ENCODE results near the gene SLC30A7.
"Not testable (repeated sequence)": the region's sequence is repeated elsewhere in the genome, so short reads cannot be mapped to it uniquely, and the experiment has no call there.

Gene SLC30A7

DNA sequence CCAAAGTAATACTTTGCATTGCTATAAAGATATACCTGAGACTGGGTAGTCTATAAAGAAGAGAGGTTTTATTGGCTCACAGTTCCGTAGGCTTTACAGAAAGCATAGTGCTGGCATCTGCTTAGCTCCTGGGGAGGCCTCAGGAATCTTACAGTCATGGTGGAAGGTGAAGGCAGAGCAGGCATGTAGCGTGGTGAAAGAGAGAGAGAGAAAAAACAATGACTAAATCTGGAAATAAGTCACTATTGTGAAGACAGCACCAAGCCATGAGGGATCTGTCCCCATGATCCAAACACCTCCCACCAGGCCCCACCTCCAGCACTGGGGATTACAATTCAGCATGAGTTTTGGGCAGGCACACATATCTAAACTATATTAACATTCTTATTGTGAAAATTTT, 30.4 kb downstream of the SLC30A7 start:
- TF ChIP-seq, protein P1, sequence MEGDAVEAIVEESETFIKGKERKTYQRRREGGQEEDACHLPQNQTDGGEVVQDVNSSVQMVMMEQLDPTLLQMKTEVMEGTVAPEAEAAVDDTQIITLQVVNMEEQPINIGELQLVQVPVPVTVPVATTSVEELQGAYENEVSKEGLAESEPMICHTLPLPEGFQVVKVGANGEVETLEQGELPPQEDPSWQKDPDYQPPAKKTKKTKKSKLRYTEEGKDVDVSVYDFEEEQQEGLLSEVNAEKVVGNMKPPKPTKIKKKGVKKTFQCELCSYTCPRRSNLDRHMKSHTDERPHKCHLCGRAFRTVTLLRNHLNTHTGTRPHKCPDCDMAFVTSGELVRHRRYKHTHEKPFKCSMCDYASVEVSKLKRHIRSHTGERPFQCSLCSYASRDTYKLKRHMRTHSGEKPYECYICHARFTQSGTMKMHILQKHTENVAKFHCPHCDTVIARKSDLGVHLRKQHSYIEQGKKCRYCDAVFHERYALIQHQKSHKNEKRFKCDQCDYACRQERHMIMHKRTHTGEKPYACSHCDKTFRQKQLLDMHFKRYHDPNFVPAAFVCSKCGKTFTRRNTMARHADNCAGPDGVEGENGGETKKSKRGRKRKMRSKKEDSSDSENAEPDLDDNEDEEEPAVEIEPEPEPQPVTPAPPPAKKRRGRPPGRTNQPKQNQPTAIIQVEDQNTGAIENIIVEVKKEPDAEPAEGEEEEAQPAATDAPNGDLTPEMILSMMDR (IDR thresholded peaks at IDR 0.05), result no peak
- no peak for TF ChIP-seq ZFX (IDR thresholded peaks at IDR 0.05; ENCODE audit: borderline replicate concordance)
- H3K27ac ChIP-seq, result no peak overlapping the region

DNA sequence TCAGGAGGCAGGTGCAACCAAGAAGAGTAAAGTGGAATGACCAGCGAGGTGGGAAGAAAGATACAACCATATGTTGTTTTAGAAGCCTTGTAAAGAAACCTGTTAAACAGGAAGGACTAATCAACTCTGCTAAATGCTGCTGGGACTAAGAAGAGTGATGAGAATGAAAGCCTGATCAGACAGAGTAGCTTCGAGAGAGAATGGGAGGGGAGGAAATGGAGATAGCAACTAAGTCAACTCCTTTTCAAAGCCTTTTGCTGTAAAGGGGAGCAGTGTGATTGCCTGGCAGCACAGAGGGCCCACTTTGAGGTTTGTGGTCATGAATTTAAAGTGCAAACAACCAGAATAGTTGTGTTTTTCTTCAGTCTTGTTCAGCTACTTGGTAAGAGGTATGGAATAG, 31.4 kb downstream of the SLC30A7 start:
- TF ChIP-seq ZFX (IDR thresholded peaks at IDR 0.05; ENCODE audit: borderline replicate concordance), result no peak
- TF ChIP-seq, protein P1 (IDR thresholded peaks at IDR 0.05), result no peak
- no peak overlapping the region for H3K27ac ChIP-seq

DNA sequence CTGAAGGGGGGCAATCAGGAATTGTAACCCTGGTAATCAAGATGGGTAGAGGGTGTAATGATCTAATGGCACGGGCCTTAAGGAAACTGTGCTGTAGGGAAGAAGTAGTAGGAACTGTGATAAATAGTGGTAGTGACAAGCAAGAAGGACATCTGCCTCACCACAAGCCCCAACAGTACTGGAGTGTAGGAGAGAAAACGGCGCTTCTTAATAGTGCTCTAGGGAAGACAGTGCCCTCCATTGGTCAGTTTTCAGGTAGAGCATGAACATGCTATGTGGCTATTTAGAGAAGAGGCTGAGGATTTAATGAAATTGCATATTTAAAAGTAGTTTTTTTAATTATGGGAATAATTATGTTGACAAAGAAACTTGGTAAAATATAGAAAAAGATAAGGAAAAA, 32.2 kb downstream of the SLC30A7 start:
- TF ChIP-seq ZFX (IDR thresholded peaks at IDR 0.05; ENCODE audit: borderline replicate concordance), result no peak
- TF ChIP-seq, protein P1 (IDR thresholded peaks at IDR 0.05), result no peak
- H3K27ac ChIP-seq, result no peak overlapping the region

DNA sequence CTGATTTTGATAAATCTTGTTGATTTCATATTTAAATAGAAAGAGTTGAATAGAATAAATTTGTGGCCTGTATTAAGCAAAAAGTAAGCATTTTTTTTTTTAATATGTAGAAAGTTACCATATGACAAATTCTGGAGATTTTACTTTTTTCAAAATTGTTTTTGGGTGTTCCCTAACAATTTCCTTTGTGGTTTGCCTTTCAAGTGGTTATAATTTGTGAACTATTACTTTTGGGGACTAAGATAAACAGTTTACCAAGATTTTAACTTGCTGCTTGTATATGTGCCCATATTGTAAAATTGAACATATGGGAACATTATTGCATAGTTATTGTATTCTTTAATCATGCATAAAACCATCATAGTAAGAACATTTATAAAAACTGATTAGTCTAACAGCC, 34.6 kb downstream of the SLC30A7 start:
- no peak for TF ChIP-seq ZFX (IDR thresholded peaks at IDR 0.05; ENCODE audit: borderline replicate concordance)
- TF ChIP-seq, protein P1 (IDR thresholded peaks at IDR 0.05), result no peak
- no peak overlapping the region for H3K27ac ChIP-seq

DNA sequence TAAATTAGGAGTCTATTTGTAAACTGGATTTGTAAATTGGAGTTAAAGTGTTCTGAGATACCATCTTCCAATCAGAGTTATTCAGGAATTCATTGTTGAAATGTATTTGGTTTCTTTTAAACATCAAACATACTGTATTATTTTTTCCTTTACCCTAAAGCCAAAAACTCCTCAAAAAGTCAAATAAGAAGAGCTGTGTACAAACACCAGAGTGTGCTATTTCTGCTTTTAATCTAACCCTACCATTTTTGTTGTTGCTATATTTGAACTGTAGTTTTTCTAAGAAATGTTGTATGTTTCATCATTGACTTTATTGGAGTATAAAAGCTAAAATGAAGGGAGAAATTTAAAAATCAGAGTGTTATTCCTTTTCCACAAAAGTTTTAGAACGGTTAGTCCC, 35.8 kb downstream of the SLC30A7 start:
- TF ChIP-seq, protein P1 (IDR thresholded peaks at IDR 0.05), result no peak
- no peak for TF ChIP-seq ZFX (IDR thresholded peaks at IDR 0.05; ENCODE audit: borderline replicate concordance)
- no peak overlapping the region for H3K27ac ChIP-seq

DNA sequence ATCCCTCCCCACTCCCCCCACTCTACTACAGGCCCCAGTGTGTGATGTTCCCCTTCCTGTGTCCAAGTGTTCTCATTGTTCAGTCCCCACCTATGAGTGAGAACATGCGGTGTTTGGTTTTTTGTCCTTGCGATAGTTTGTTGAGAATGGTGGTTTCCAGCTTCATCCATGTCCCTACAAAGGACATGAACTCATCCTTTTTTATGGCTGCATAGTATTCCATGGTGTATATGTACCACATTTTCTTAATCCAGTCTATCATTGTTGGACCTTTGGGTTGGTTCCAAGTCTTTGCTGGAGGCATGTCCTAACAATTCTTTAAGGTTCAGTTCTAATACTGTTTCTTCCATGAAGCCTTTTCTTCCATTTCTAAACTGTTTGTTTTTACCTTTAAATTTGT, 37.7 kb downstream of the SLC30A7 start:
- not testable (repeated sequence) for H3K27ac ChIP-seq

DNA sequence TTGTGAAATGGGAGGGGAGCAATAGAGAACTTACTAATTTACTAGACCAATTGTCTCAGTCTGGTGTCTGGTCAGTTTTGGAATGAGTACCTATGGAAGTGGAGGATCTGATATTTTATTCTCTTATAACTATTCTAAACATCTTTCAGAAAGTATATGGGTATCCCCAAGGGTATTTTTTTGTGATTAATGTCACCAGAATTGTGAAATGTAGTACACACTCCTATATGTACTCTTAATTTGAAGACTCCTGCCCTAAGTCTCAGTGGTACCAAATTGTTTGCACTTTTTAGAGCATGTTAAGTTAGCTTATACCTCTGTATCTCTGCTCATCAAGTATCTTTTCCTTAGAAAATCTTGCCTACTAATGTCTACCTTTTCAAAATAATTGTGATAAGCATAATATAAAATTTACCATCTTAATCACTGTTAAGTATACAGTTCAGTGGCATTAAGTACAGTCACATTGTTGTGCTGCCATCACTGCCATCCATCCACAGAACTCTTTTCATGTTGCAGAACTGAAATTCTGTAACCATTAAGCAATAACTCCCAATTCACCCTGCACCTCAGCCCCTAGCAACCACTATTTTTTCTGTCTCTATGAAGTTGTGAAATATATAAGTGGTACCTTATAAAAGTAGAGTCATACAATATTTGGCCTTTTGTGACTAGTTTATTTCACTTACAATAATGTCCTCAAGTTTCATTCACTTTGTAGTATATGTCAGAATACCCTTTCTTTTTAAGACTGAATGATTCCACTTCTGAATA, 40.5 kb downstream of the SLC30A7 start:
- no peak overlapping the region for H3K27ac ChIP-seq
- TF ChIP-seq, protein P1 (IDR thresholded peaks at IDR 0.05), result no peak
- TF ChIP-seq ZFX (IDR thresholded peaks at IDR 0.05; ENCODE audit: borderline replicate concordance), result no peak

DNA sequence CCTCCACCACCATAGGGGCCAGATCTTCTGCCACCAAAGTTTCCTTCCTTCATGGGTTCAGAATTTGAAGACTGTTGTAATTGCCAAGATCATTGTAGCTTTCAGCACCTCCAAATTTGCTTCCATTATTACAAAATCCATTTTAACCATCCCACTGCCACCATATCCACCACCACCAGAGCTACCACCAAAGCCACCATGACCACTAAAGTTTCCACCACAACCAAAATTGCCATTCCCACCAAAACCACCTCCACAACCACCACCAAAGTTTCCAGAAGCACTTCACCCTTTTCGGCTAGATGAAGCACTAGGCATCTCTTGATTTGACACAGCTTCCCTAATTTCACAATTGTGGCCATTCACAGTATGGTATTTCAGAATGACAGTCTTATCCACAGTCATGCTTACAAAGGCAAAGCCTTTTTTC, 45.2 kb downstream of the SLC30A7 start:
- no peak overlapping the region for H3K27ac ChIP-seq
- TF ChIP-seq, protein P1 (IDR thresholded peaks at IDR 0.05), result no peak
- TF ChIP-seq ZFX (IDR thresholded peaks at IDR 0.05; ENCODE audit: borderline replicate concordance), result no peak
